Ammon's horn (tissue), 1 donor: Measurements from ENCODE around the gene HBD.
"Not testable (repeated sequence)": the region's sequence is repeated elsewhere in the genome, so short reads cannot be mapped to it uniquely, and the experiment has no call there.

Experiments used
- DNase-seq: peaks from one replicate; pipeline ENCODE4 v3.0.0-alpha.2; 2016; ENCODE audit warnings: low spot score

The HBD gene

GRCh38 chr11:5252919-5253265 lies 18.6 kb upstream of the HBD start:
- no peak for DNase-seq

DNA sequence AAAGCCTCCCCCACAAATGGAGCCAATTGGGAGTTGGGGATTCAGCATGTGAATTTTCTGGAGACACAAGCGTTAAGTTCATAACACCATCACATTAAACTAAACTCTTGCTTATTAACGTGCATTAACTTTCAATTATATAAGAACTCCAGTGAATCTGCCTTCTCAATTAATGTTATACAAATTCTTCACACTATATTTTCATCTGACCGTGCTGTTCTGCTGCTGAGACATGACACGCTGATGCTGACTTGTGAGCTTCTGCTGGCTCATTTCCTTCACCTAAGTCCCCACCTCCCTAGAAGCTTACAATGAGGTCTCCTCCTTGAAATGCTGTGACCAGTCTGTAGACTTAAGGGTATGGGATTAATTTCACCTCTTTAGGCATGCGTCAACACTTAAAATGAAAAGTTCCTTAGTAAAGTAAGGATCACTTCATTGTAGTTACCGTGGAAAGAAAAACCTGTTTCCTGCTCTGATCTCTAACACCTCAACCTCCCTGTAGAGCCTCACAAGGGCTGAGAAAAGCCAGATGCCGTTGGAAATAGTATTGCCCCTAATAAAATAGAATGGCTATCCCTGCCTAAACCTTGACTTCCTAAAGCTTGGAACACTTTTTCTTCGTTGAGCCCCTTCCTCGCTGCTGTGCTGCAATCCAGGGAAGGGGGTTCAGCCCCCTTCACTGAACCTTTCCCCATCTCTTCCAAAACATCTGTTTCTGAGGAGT lies 18.1 kb upstream of the HBD start:
- no peak for DNase-seq

DNA sequence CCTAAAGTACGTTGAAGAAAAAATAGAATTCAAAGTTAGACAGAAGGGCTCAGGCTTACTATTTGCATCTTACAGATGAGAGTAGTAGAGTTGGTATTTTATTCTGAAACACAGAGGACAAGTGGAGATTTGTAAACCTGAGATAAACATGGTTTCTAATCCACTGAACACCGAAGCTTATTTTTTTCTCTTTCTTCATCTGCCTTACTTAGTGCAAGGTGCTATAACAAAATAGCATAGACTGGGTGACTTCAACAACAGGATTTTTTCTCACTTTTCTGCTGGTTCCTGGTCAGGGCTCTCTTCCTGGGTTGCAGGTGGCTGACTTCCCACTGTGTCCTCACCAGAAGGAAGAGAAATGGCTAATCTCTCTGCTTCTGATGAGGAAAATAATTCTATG lies 17.5 kb upstream of the HBD start:
- no peak for DNase-seq

GRCh38 chr11:5250543-5251204 lies 16.4 kb upstream of the HBD start:
- no peak for DNase-seq

DNA sequence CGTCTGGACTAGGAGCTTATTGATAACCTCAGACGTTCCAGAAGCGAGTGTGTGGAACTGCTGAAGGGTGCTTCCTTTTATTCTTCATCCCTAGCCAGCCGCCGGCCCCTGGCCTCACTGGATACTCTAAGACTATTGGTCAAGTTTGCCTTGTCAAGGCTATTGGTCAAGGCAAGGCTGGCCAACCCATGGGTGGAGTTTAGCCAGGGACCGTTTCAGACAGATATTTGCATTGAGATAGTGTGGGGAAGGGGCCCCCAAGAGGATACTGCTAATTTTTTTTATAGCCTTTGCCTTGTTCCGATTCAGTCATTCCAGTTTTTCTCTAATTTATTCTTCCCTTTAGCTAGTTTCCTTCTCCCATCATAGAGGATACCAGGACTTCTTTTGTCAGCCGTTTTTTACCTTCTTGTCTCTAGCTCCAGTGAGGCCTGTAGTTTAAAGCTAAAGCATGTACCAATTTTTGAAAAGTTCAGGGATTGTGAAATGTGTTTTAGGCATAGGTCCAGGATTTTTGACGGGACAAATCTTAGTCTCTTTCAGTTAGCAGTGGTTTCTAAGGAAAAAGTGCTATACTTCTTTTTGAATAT lies 15.6 kb upstream of the HBD start, which contains the start of gene HBG1:
Gene HBG1, minus strand, starts transcription at position 51 of the 590 bp plus-strand sequence. CDS start 53 bp downstream, outside the sequence.
- DNase-seq, result not testable (repeated sequence)

DNA sequence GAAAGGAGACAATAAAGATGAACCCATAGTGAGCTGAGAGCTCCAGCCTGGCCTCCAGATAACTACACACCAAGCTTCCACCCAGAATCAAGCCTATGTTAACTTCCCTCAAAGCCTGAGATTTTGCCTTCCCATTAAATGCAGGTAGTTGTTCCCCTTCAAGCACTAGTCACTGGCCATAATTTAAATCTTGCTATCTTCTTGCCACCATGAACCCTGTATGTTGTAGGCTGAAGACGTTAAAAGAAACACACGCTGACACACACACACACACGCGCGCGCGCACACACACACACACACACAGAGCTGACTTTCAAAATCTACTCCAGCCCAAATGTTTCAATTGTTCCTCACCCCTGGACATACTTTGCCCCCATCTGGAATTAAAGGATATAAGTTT lies 14.2 kb upstream of the HBD start:
- not testable (repeated sequence) for DNase-seq

GRCh38 chr11:5247472-5248192 lies 13.3 kb upstream of the HBD start:
- no peak for DNase-seq

- DNase-seq, result no peak
These were observed 12.6 kb upstream of the HBD start for GRCh38 chr11:5246772-5247471.

DNA sequence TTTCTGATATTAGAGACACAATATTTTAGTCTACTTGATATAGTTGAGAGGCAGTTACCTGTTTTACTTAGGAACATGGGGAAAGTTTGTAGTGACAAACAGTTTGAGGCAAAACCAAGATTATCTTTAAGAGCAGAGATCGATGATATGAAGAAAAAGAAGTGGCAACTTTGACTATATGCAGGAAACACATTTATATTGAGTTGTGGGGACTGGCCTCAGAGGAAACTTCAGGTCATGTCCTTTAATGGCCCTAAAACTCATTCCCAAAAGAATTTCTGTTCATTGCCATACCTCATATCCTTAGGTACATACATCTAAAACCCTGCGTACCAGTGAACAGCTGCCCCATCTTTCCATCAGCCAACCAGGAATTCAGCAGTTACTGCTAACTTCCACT lies 10.9 kb upstream of the HBD start:
- DNase-seq, result no peak

DNA sequence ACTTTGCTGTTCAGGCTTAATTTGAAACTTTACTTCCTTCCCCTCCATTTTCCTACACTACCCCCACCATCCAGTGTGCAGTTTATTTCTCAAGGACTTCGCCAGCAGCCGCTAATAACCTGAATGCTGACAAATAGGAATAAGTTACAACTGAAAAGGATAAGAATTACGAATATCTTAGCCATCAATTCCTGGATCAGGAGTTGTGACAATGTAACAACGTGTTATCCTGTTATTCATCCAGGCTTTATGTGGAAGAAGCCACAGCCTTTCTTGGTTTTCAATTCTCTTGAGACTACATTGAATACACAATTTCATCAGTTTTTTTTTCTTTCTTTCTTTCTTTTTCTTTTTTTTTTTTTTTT lies 9.5 kb upstream of the HBD start:
- no peak for DNase-seq

DNA sequence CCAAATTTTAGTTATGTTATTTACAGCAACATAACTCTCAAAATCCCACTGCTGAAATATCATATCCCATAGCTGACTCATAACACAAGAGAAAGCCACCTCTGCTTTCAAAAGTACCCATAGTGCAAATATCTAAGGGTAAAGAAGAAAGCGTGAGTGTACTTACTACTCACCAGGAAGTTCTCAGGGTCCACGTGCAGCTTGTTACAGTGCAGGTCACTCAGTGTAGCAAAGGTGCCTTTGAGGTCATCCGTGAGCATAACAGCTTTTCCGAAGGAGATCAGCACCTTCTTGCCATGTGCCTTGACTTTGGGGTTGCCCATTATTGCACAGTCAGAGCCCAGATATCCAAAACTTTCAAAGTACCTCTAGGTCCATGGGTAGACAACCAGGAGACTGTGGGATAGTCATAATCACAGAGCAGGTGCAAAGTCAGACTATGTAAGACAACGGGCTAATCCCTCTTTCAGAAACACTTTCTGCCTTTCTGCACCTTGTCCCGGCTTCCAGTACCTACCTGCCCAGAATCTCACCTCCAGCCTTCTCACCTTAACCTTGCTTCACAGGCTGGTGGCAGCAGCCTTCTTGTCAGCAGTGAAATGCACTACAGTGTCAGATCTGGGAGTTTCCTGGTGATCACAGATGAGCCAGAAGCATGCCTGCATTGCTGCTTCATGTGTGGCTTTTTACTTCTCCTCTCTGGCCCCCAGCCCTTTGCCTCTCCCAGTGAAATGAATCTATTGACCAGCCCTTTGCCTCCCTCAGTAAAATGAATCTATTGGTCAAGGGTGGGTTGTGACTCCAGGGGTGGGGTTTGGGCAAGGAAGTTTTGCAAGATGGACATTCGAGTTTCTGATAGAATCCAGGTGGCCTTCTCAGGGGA lies 8.9 kb upstream of the HBD start:
- no peak for DNase-seq

GRCh38 chr11:5242208-5242607 lies 7.9 kb upstream of the HBD start:
- no peak for DNase-seq

GRCh38 chr11:5241458-5241857 lies 7.2 kb upstream of the HBD start:
- DNase-seq, result no peak

DNA sequence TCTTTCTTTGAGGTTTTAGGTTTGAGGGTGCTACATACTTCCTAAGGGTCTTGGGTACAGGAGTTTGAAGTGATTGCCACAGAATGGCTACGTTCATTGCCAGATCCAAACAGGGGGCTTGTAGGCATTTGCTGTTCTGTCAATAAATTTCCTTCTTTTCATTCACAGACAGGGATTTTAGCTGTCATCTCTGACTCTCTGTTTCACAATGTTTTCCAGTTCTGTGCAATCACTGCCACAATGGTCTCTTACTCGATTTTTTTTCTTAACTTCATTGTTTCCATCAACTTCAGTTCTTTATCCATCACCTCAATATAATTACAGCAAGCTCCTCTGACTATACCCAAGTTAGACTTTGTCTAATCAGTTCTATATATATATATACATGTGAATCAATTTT lies 6.2 kb upstream of the HBD start:
- no peak for DNase-seq

DNA sequence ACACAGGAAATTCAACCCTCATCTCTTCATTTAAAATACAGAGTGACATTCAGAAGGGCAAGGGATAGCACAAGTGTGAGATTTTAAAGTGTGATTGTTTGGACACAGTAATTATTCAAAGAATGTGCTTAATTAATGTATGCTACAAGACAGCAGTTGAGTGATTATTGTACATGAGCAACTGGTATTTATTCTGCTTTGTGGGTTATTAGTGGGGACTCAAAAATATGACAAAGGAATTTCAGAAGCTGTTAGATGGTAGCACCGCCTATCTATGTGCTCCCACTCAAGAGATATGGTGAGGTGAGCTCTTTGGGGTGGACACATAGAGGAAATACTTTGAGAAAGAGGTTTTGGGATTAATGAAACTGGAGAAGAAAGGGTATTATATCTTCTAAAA lies 5.8 kb upstream of the HBD start:
- DNase-seq, result no peak

DNA sequence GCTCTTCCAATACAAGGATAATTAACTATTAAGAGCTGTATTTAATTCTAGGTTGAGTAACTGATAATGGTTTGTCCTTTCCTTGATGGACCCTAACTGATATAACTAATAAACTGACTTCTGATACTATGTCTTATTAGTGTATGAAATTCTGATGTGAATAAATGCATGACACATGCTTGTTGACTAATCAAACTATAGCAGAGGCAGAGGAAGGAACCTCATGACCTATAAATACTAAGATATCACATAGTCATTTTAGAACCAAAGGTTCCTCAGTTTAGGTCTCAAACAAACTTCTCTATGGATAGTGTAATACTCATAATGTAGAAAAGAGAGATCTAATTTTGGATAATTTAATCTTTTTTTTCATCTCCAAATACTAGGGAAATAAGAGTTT lies 4.8 kb upstream of the HBD start:
- DNase-seq, result no peak

DNA sequence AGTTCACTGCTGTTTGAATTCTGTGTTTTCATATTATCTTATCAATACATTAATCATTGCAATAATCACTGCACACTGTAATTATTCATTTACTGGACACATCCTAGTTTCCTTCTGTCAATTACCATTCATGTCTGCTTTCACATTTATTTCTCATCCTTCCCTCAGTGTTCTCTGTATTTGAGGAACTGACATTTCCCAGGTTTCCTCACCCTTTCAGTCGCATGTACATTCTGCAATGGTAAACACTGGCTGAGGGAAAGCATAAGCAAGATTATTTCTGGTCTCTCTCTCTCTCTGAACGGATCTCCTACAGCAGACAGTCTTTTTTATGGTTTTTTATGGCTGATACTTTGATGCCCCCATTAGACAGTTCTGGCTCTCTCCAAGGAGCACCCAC lies 4.2 kb upstream of the HBD start:
- DNase-seq, result no peak

DNA sequence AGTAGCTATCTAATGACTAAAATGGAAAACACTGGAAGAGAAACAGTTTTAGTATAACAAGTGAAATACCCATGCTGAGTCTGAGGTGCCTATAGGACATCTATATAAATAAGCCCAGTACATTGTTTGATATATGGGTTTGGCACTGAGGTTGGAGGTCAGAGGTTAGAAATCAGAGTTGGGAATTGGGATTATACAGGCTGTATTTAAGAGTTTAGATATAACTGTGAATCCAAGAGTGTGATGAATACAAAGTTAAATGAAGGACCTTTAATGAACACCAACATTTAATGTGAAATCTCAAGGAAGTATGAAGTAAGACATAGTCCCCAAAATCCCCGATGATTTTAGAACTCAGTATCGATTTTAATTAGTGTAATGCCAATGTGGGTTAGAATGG lies 3.1 kb upstream of the HBD start:
- no peak for DNase-seq

- no peak for DNase-seq
These were observed 1.2 kb upstream of the HBD start for GRCh38 chr11:5235364-5236095.

DNA sequence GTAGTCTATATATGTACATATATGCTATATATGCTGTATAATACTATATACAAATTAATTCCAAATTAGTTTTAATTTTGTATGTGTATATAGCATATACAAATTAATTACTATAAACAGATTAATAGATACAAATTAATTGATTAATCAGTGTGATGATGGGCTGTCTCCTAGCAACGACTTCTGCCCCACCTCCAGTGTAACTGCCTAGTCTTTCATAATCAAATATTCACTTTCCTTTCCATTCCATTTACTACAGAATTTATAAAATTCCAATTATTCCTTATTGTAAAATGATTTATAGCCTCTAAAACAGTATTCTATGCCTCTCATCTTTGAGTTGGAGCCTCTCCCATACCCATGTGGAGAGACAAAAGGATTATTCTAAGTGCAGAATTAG lies 976 bp downstream of the HBD start:
- DNase-seq, result no peak

- no peak for DNase-seq
These were observed 1.5 kb downstream of the HBD start for GRCh38 chr11:5232821-5233220.
